ENCODE data around the gene NFYA.

The NFYA gene

DNA sequence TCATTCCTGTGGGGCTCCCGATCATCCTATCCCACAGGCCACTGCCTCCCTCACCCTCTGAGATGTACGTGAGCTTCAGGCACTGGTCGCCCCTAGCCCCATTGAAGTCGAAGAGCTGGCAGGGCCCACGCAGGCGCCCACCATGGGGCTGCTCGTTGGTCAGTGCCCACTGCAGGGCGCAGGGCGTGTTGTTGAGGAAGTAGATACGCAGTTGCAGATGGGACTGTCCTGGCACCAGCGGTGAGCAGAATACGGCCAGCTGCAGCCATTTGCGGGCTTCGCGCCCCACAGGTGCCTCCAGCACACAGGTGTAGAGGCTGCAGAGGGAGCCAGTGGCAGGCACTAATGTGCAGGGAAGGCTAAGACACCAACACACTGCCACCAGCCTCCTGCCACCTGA is 39.9 kb upstream of the NFYA start:
- TF ChIP-seq, protein P1, sequence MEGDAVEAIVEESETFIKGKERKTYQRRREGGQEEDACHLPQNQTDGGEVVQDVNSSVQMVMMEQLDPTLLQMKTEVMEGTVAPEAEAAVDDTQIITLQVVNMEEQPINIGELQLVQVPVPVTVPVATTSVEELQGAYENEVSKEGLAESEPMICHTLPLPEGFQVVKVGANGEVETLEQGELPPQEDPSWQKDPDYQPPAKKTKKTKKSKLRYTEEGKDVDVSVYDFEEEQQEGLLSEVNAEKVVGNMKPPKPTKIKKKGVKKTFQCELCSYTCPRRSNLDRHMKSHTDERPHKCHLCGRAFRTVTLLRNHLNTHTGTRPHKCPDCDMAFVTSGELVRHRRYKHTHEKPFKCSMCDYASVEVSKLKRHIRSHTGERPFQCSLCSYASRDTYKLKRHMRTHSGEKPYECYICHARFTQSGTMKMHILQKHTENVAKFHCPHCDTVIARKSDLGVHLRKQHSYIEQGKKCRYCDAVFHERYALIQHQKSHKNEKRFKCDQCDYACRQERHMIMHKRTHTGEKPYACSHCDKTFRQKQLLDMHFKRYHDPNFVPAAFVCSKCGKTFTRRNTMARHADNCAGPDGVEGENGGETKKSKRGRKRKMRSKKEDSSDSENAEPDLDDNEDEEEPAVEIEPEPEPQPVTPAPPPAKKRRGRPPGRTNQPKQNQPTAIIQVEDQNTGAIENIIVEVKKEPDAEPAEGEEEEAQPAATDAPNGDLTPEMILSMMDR (IDR thresholded peaks at IDR 0.05; ENCODE audit: control insufficient read depth, insufficient read depth, low read depth, low read length, missing control alignments): no peak
- H3K4me3 ChIP-seq (ENCODE audit: control insufficient read depth, low read depth, low read length): no peak overlapping the region
- no peak for DNase-seq (ENCODE audit: low read depth)

DNA sequence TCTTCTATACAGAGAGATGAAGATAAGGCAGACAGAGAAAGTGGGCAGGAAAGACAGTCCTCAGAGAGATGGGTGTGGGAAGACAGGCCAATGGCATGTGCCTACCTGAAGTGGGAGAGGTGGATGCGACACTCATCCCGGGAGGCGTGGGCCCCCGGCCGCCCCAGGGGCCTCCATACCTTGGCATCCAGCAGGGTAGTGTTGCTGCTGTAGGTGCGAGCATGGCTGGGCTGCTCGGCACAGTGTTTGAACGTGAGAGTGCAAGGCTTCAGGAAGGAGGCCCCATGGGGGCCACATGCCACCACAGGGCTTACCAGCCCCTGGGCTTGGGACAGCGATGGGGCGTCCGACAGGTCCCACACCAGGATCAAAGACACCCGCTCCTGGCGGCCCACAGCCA is 39.0 kb upstream of the NFYA start:
- TF ChIP-seq, protein P1 (IDR thresholded peaks at IDR 0.05; ENCODE audit: control insufficient read depth, insufficient read depth, low read depth, low read length, missing control alignments): no peak
- no peak for DNase-seq (ENCODE audit: low read depth)
- no peak overlapping the region for H3K4me3 ChIP-seq (ENCODE audit: control insufficient read depth, low read depth, low read length)

DNA sequence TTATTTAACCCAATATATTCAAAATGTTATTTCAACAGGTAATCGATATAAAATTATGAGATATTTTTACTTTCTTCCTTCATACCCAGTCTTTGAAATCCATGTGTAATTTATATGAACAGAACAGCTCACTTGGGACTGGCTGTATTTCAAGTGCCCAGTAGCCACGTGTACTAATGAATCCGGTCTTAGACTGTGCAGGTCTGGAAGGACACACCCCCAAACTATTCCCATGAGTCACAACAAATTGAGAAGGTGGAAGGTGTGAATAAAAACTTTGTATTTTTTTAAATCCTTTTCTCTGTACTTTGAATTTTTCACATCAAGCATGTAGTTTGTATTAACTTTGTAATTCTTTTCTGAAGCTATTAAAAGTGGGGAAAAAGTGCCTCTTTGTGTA is 36.6 kb upstream of the NFYA start:
- TF ChIP-seq, protein P1 (IDR thresholded peaks at IDR 0.05; ENCODE audit: control insufficient read depth, insufficient read depth, low read depth, low read length, missing control alignments): no peak
- no peak for DNase-seq (ENCODE audit: low read depth)
- H3K4me3 ChIP-seq (ENCODE audit: control insufficient read depth, low read depth, low read length): no peak overlapping the region

DNA sequence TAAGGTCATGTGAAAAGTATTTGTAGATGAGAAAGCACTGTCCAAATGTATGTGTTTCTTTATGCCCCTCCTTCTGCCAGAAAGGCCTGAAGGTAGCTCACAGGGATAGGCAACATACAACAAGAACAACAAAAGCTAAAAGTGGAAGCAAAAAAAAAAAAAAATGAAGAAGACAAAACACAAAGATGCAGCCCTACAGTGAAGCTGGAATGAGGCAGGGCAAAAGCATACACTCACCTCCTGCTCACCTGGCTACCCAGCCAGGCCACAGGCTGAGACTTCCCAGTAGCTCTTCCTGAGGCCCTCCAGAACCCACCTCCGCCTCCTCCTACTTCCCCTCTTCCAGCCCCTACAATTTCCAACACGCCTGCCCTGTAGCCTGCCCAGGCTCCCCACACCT is 36.2 kb upstream of the NFYA start:
- no peak overlapping the region for H3K4me3 ChIP-seq (ENCODE audit: control insufficient read depth, low read depth, low read length)
- no peak for DNase-seq (ENCODE audit: low read depth)
- TF ChIP-seq, protein P1 (IDR thresholded peaks at IDR 0.05; ENCODE audit: control insufficient read depth, insufficient read depth, low read depth, low read length, missing control alignments): no peak

DNA sequence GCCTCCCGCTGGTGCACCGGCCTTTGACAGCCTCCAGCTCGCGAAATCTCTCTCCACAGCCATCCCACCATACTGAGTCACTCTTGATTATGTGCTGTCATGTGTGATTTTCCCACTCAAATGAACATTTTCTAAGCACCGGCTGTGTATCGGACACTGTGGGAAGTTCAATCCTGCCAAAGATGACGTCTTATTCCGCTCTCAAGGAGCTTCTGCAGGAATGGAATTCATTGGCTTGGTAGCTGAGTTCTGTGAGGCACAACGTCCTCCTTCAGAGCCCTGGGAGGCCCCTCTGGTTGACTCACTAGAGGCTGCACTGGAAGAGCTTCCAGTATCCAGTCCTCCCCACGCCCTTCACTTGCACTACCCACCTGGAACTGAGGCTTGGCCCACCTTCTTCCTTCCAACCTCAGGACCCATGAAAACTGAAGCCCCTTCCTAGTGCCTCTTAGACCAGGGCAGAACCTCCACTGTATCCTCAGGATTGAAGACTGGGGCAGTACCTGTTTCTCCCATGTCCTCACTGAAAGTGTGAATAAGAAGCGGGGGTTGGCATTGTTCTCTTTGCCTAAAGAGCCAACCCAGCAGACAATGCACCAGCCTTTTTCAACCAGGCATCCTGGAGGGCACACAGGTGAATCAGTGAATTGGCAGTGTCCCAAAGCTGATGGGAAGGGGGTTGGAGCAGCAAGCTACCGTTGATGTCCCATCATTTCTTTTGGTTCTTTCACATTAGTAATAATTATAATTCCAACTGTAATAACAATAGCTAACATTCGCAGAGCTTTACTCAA is 35.5 kb upstream of the NFYA start:
- H3K4me3 ChIP-seq (ENCODE audit: control insufficient read depth, low read depth, low read length): no peak overlapping the region
- TF ChIP-seq, protein P1 (IDR thresholded peaks at IDR 0.05; ENCODE audit: control insufficient read depth, insufficient read depth, low read depth, low read length, missing control alignments): no peak
- DNase-seq (ENCODE audit: low read depth): no peak

DNA sequence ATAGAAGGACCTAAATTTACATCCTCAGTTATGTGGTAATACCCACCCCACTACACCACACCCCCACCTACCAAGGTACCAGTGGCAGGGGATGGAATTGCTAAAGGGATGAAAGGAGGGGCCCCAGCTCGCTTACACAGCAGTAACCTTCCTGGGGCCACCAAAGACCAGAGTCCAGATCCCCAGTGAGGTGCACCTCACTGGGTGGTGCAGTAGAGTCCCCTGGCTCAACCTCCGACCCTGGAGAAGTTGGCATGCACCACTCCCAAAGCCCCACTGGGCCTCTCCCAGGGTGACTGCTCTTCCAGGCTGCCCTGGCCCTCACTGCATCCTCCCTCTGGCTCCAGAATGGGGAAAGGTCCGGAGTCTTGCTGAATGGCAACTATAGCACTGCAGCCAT is 34.6 kb upstream of the NFYA start:
- TF ChIP-seq, protein P1 (IDR thresholded peaks at IDR 0.05; ENCODE audit: control insufficient read depth, insufficient read depth, low read depth, low read length, missing control alignments): no peak
- H3K4me3 ChIP-seq (ENCODE audit: control insufficient read depth, low read depth, low read length): no peak overlapping the region
- no peak for DNase-seq (ENCODE audit: low read depth)

Data from AG09309 (cell line).